Measurements from ENCODE around the gene MRPS6.

Gene MRPS6

GRCh38 chr21:34073032-34073748, at the start of gene MRPS6, which contains the start of gene SLC5A3:
TSS of gene MRPS6 (plus strand) at chr21:34073578. CDS start at chr21:34073701, 123 bp downstream.
TSS of gene SLC5A3 (plus strand) at chr21:34073578. CDS start at chr21:34095199, 21,621 bp downstream.
- DNase-seq: peak; percentile 86

DNA sequence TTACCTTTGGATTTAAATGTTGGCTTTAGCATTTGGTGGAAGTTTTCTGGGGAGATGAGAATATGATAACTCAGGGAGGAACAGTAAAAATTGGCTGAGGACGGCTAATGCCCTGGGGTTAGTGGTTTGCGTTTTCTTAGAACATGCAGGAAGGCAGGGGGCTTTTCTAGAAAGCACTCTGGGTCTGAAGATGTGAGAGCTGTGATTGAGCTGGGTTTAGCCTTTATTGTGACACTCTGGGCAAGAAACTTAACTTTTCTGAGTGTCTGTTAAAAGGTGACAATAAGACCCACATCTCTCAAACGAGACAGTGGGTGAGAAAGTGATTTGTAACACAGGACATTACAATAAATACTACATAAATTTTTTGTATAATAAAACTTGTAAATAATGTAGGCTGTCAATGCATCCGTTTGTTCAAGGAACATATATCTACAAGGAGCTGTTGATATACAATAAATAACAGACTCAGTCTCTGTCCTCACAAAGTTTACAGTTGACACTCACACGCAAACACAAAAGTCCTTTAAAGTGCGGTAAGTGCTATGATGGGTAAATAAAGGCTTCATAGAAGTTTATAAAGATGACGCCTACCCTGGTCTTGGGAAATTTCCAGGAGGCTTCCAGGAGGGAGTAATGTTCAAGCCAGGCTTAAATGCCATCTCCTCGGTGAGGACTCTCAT, 49.5 kb upstream of the MRPS6 start:
- no peak for DNase-seq

GRCh38 chr21:34024374-34024693, 49.0 kb upstream of the MRPS6 start:
- no peak for DNase-seq

- no peak for DNase-seq
Observed at GRCh38 chr21:34027721-34028461, 45.5 kb upstream of the MRPS6 start.

DNA sequence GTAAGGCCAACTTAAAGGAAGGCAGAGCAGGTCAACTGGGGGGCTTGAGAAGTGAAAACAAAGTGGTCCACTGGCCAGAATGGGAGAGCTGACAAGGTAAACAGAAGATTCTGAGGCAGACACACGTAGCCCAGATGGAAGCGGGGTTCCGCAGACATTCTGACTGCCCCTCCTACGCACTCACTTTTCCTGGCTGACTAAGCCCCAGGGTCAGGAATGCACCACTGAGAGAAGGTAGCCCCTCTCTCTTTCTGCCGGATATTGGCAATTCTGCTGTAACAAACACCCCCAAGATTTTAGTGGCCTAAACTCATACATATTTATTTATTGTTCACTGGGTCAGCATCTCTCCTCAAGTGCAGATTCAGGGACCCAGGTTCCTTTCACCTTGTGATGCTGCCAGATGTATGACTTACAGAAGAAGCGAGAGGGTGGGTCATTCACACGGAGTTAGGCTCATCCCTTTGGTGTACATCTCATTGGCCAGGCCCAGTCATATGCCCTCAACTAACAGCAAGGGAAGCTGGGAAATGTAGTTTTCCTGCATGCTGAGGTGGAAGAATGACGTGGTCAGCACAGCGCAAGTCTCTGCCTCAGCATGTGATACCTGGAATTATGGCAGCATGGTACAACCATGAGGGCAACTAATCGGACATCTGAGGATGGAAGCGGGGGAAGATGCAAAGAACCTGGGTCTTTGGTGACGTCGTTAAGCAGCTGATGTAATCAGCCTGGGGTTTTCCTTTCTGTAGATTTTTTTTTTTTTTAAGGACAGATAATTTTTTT, 43.4 kb upstream of the MRPS6 start:
- peak; percentile 54 for DNase-seq

GRCh38 chr21:34031835-34032370, 41.5 kb upstream of the MRPS6 start:
- no peak for DNase-seq

DNA sequence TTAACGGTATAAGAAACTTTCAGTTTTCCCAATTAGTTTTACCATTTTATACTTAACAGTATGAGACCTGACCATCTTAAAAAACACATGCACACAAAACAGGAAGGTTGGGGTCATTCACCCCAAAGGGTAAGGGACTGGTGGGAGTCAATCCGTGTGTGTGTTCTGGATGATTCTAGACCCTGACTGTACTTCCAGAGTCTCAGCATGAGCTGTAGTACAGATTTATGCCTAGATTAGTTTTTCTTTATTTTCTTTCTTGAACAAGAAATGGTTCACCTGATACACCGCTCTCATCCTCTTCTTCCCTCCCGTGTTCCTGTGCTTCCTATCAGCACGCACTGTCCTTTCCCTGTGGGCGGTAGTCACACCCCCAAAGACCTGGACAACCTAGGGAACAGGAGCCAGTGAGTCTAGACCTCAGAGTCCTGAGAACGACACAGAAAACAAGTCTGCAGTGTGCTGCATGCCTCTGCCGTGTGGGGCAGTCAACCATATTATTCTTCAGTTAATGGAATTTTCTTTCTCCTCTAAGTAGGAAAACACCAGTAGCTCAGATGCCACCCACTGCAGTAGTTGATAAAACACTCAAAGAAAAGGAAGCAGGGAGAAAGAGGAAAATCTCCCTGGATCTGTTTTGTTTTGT, 38.9 kb upstream of the MRPS6 start:
- no peak for DNase-seq

DNA sequence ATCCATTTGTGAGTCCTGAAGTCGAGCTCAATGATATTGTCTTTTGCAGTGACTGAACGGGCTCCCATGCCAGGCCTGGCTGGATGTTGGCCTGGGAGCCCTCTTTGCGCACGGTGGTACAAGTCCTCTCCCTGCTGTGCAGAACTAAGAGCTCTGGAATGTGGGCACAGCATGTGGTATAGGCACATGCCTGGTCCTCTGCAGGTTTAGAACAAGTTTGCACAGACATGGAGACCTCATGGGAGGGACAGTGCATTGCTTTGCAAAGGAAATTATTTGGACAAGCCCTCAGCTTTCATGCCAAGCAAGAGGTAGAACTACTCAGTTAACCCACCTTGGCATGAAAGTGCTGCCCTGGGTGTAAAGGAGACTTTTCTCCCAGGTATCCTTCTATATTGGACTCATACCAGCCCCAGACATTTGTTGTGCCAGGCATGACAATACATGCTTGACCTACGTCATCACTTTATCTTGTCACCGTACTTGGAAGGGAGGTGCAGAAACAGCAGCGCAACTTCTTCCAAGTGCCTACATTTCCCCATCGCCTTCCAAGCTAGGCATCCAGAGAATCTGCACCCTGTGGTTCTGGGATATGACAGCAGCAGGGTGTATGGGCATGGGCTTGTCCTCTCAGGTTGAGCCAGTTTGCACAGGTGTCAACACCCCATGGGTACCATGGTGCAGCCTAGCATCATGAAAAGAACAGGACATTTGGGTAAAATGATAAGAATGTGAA, 37.6 kb upstream of the MRPS6 start:
- DNase-seq: no peak

DNA sequence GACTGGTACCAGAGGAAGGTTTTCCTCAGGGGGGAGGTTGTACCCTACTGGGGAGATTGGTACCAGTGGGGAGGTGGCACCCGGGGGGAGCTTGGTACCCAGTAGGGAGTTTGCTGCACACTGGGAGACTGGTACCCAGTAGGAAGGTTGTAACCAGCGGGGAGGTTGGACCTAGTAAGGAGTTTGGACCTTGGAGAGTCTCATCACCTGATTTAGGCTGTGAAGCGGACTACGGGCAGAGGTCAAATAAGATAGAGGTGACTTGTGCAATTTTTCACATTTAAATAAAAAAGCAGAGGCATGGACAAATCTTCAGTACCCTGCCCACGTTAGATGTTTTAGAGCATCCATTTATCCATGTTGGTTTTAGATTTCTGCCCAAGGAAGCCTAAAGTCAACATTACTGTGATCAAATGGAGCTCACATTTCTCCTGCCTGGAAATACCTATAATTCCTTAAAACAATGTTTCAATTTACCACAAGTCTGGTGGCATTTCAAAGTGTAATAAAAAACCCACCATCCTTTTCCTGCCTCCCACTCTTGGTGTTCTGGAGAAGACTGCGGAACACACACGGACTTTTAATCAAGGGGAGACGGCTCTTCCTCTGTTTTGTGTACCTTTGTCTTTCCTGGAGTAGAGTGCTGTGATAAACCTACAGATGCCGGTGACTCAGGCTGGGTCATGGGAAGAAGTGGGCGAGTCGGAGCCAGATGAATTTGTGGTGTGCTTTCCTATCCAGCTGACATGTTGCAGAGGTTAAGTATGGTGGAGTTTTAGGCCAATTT, 36.2 kb upstream of the MRPS6 start:
- DNase-seq: no peak

GRCh38 chr21:34039678-34040382, 33.5 kb upstream of the MRPS6 start:
- DNase-seq: no peak

DNA sequence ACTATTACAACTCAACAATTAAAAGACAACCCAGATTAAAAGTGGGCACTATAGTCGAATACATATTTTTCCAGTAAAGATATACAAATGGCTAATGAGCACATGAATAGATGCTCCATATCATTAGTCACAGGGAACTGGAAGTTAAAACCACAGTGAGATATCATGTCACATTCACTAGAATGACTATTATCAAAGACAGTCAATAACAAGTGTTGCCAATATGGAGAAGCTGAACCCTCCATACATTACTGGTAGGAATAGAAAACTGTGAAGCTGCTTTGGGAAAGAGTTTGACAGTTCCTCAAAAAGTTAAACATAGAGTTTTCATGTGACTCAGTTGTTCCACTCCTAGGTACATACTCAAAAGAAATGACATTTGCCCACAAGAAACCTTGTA, 30.6 kb upstream of the MRPS6 start:
- DNase-seq: no peak

DNA sequence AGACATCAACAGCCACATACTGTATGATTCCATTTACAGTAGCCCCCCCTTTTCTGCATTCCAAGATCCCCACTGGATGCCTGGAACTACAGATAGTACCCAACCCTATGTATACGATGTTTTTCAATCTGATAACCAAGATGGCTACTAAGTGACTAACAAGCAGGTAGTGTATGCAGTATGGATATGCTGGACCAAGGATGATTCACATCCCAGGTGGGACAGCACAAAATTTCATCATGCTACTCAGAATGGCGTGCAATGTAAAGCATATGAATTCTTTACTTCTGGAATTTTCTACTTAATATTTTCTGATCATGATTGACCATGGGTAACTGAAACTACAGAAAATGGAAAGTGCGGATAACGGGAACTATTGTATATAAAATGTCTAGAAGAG, 30.0 kb upstream of the MRPS6 start:
- DNase-seq: no peak

- DNase-seq: no peak
Observed at GRCh38 chr21:34046917-34047316, 26.5 kb upstream of the MRPS6 start.

DNA sequence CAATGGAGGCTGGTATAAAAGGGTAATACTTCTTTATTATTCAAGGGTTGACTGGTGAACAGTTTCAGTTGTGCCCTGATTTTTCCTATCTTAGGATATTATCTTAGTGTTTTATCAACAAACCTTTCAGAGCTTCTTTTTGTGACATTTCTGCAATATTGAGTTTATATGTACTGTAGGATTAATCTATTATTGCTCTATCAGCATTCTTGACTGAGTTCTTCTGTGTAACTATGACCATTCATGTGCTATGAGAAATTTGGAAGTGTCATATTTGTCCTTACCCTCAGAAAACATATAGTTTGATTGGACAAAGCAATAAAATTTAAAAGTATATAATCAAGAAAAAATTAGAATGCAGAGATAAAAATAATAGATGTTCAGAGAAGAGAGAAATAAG, 25.5 kb upstream of the MRPS6 start:
- DNase-seq: no peak

- no peak for DNase-seq
Observed at GRCh38 chr21:34052171-34052570, 21.2 kb upstream of the MRPS6 start.

- no peak for DNase-seq
Observed at GRCh38 chr21:34054259-34054658, 19.1 kb upstream of the MRPS6 start.

DNA sequence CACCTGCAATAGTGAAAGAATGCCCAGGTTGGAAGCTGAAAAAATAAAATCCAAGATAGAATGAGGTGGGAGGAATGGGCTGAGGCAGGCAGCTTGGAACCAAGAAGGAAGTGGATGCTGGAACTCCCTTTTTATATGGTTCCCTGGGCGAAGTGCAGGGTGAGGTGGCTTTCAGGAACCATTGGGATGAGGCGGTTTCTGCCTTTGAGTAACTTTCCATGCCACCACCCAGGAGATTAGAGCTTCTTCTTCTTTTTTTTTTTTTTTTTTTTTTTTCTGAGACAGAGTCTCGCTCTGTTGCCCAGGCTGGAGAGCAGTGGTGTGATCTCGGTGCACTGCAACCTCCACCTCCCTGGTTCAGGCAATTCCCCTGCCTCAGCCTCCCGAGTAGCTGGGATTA, 17.8 kb upstream of the MRPS6 start:
- DNase-seq: no peak

DNA sequence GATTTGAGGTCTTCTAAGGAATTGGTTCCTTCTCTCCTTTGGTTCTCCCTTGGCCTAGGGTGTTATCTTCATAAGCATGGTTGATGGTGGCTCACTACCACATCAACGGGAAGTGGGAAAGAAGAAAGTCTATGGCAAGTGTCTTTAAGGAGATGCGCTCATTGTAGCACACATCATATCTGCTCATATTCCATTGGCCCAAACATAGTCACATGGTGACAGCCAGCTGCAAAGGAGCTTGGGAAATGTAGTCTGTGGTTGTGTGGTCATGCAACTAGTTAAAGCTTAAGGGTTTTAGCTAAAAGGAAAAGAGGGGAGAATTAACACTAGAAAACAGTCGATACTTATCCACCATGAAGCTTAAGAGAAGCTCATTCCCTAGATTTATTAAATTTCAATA, 11.4 kb upstream of the MRPS6 start:
- DNase-seq: no peak

GRCh38 chr21:34065027-34065426, 8.4 kb upstream of the MRPS6 start:
- DNase-seq: no peak

- DNase-seq: no peak
Observed at GRCh38 chr21:34071683-34072082, 1.7 kb upstream of the MRPS6 start.
